Measurements from ENCODE around the gene XIAP.

- TF ChIP-seq EZH2 (IDR thresholded peaks at IDR 0.05; ENCODE audit: insufficient read depth, low read length) = no peak
- TF ChIP-seq CTCF (IDR thresholded peaks at IDR 0.05; ENCODE audit: insufficient read depth, low read depth, low read length) = no peak
Measured at GRCh38 chrX:123871309-123871708, 11.5 kb downstream of the XIAP start.

Measured in astrocyte (in vitro differentiated cells and primary cell).